T1000 (cell line): ENCODE data around the gene HOXD13.

Experiments used
- DNase-seq: peaks from one replicate; lab custom pipeline; 2025; ENCODE audit warnings: mixed read lengths; lab: John Stamatoyannopoulos, UW

HOXD13 gene

GRCh38 chr2:176092270-176093144 is at the start of gene HOXD13:
HOXD13 (plus strand) TSS chr2:176092721; CDS start chr2:176092891, 170 bp downstream.
- DNase-seq: no peak

DNA sequence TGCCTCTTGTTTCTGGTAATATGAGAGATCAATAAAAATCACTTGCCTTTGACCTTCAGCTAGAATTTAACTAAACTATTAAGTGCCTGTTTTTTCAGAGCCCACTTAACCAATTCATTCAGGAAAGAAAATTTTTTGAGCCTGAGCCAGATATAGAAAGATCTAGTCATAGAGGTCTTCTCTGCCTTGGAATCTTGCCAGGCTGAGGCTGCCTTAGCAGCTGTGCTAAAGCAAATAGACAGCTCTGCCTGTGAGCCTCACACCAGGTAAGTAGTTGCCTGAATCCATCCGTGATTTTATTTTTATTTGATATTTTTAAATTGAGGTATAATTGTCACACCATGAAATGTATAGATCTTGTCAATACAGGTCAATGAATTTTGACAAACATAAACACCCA is 36.1 kb upstream of the HOXD13 start:
- no peak for DNase-seq

DNA sequence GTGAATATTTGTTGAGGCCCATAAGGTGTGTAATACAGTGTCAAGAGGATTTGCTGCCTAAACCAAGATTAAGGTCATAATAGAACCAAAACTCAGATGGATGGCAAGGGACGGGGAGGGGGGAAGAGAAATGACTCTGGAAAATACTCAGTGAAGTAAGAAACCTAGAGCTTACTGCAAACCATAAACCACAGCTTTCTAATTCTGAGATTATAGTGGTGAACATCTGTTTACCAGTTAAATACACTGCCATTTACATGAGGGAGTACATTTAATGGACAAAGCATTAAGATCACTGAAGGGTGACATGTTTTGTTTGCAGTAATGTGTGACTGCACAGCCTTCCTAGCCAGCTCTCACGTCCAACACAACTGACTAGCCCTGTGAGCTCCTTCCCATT is 28.6 kb upstream of the HOXD13 start:
- no peak for DNase-seq

DNA sequence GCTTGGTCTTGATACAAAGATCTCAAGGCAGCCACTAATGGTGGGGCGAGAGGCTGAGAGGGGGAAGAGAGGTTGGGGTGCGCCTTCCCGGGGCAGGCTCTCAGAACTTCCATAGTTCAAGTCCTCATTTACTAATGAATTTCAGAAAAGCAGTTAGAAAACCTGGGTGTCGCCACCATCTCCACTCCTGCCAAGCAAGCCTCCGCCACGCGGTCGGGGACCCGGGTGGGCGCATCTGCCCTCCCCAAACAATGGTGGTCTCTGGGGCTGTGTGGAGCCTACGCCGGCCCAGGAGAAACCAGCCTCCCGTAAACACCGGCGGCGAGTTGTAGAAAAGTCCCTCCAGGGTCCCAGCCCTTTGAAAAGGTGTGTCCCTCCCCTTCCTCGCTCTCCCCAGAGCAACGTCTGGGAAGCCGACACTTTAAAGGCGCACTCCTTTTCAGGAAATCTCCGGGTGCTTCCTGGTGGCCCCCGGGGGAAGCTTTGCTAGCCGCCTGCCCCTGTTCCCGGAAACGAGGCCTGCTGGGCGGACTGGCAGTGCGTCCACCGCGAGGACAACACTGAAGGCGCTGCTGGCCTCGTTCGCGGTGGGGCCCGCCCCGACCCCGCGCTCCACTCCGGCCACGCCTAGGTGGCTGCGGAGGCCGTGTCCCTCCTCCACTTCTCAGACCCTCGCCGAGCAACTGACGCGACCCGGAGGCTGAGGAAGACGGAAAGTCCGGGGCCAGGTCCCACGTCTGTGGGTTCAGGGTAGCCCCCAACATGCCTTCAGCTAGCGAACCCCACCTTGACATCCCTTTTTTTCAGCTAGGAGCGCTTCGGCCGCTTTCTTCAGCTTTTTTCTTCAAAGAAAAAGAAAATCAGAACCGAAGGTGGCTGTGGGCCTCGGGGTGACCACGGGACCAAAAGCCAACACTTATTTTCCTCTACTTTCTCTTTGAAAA is 25.6 kb upstream of the HOXD13 start:
- no peak for DNase-seq

DNA sequence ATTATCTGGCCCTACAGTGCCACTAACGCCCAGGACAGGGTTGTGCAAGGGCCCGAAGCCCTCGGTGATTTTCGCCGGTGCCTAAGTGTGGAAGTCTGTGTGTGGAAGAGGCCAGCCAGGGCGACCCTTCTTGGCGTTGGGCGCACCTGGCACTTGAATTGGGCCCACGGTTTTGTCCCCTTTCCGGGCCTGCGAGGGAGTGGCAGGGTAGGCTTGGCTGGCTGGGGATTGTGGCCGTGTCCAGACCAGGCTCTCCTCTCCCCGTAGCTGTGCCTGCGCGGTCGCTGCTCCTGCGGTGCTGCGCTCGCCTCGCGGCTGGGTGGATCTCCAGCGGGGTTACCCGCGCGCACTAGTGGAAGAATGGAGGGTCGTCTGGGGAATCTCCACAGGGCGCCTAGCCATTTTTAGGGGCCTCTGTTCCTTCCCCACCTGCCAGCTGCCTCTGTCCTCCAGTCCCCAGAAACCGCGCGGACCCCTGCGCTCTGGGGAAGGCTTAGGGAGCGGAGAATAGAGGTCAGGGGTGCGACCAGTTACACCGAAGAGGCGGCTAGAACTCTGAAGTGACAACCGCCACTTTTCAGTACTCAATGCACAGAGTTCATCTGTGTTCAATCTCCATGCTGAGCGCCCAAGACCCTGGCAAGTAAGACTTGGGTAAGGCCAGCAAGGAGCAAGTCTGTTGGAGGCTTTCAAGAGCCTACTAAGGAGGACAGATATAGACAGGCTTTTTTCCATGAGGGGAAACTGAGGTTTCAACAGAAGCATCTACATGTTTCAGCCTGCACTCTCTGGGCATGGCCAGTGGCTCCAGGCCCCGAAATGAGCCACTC is 24.7 kb upstream of the HOXD13 start:
- no peak for DNase-seq

DNA sequence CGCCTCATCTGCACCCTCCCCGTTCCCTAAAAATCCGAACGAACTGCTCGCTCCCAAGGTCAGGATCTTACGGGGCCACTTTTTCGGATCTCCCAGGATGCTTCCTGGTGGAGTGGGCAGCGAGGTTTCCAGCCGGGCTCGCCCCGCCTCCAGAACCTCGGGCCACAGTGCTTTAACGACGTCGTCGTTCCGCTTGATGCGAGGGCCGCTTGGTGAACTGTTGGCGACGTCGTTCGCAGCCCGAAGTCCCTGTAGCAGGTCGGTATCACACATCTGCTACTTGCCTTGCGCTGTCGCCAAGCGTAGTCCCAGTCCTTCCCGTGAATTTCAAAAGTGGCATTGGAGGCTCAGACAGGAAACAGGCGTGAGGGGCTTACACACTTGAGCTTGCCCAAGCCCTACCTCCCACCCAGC is 24.1 kb upstream of the HOXD13 start:
- DNase-seq: no peak

GRCh38 chr2:176071330-176072291 is 20.9 kb upstream of the HOXD13 start:
- no peak for DNase-seq

DNA sequence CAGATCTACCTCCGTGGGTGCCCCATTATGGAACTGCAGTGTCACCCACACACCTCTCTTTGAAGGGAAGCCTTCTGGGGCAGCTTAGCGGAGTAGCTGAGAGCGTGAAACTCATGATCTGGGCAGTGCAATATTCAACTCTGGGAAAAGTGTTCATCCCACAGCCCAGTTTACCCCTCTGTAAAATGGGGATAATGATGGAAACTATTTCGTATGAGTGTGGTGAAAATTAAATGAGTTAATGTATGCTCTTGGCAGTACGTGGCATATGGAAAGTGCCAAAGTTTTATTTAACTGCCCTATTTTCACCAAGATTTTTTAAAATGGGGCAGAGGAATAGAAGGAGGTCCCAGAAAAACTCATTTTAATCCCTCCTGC is 20.2 kb upstream of the HOXD13 start:
- DNase-seq: no peak

GRCh38 chr2:176072951-176073904 is 19.3 kb upstream of the HOXD13 start:
- DNase-seq: no peak

- DNase-seq: no peak
These were observed 17.5 kb upstream of the HOXD13 start for GRCh38 chr2:176074919-176075425.

- no peak for DNase-seq
These were observed 17.0 kb upstream of the HOXD13 start for GRCh38 chr2:176075481-176075880.

GRCh38 chr2:176076063-176076462 is 16.5 kb upstream of the HOXD13 start:
- DNase-seq: no peak

- DNase-seq: no peak
These were observed 15.7 kb upstream of the HOXD13 start for GRCh38 chr2:176076796-176077195.

DNA sequence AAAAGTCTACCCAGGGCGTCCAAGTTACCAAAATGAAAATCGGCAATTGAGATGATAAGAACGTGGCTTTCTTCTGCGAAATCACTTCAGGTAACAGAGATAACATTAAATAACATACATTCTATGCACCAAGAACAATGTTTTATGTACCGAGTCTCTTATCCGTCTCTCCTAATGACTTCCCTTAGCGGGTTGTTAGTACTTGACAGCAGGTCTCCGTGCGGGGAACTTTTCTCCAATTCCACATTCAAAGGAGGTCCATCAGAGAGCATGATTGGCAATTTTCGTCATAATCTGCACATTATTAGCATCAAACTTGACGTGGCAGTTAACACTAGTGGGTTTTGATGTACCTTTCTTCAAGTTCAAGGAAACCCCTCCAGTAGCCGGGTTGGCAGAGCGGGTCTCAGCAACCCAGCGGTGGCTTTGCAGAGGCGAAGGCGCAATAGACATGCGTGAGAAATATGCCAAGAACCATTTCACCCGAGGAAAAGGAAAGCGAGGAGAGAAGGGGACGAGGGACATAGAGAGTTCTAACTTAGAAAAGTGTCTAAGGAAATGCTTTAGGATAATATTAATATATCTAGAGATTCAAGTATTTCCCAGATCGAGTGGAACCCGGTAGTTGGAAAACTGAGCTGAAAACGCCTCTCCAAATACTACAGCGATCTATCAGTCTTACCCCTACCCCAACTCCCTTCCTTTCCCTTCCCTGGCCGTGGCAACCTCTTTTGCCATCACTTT is 13.8 kb upstream of the HOXD13 start:
- no peak for DNase-seq

GRCh38 chr2:176079285-176079830 is 13.2 kb upstream of the HOXD13 start:
- no peak for DNase-seq

GRCh38 chr2:176079831-176080539 is 12.5 kb upstream of the HOXD13 start:
- DNase-seq: peak; percentile 55

- DNase-seq: no peak
These were observed 11.8 kb upstream of the HOXD13 start for GRCh38 chr2:176080540-176081375.
